HG03039 (cell line): Measurements from ENCODE around the gene DPH1.

ENCODE experiments used
- ATAC-seq: cut with Tn5 transposase; IDR thresholded peaks from one replicate; pipeline ENCODE4 v1.9.1; 2021; ENCODE audit warnings: mild to moderate bottlenecking, moderate library complexity; ENCODE audit not compliant: unreplicated experiment

Gene DPH1

DNA sequence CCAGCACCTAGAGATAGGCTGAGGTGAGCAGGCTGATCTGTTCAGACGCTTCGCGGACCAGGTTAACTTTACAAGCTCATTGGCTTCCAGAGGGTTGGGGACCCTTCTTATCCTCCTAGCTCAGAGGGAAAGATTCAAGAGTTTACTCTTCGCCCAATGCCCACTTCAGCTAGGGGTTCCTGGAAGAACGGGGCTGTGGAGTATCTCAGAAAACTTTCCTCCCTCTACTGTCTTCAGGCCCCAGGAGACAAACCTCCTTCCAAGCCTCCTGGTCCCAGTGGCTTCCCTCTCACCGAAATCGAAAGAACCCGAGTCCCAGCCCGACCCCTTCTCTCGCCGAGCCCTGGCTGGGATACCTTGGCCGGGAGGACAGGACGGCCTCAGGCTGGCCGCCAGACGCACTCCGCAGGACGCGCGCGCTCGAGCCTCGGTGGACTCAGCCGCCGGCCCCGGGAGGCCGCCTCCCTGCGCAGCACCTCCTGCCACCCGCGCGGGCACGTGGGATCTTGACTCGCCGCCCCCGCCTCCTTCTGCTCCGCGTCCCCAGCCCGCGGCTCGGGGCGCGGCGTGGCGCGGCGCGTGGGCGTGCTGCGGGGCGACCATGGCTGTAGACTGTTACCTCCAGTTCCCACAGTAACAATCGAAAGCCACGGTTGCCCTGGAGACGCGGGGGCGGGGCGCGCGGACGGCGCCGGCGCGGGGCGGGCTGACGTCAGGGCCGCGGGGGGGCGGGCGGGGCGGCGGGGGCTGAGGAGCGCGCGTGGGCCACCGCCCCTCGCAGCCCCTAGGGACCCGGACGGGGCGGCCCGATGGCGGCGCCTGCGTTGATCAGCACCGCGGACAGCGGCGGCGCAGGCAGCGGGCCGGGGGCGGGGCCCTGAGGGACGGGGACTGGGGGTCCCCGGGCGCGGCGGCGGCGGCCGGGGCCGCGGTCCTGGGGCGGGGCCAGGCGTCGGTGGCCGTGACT, 19.7 kb downstream of the DPH1 start:
- peak; percentile 41 for ATAC-seq

DNA sequence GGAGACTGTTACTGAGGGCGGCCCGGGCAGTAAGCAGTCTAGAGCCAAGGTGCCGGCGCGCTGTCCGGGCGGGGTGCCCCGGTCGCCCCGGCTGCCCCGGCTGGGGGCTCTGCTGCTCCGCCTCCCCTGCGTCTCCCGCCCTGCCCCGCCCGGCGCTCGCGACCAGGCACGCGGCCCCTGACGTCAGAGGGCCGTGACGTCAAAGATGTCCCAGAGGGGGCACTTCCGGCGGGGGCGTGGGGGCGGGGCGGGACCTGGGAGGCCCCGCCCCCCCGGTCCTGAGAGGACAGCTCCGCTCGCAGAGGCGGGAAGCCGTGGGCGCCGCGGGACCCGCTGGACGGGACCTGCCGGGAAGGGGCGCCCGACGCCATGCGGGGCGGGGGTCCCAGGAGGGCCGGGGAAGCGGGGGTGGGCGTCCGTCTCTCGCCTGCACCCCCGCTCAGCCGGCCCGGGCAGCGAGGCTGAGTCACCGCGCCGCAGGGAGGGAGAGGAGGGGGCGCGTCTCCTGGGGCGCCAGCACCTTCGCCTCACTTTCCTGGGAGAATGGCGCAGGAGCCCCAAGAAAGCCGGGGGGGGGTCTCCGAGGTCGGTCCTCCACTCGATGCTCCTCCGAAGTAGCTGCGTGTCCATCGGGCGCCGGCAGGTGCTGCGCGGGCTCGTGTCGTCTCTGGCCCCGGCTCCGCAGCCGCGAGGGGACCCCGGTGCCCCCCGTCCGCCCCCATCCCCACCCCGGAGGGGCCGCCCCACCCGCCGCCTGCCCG, 20.5 kb downstream of the DPH1 start:
- ATAC-seq = peak; percentile 4

- ATAC-seq = no peak
These were observed 21.3 kb downstream of the DPH1 start for GRCh38 chr17:2051061-2051932.

GRCh38 chr17:2051933-2052559, 22.1 kb downstream of the DPH1 start:
- ATAC-seq = no peak

- ATAC-seq = no peak
These were observed 23.7 kb downstream of the DPH1 start for GRCh38 chr17:2053380-2054261.

DNA sequence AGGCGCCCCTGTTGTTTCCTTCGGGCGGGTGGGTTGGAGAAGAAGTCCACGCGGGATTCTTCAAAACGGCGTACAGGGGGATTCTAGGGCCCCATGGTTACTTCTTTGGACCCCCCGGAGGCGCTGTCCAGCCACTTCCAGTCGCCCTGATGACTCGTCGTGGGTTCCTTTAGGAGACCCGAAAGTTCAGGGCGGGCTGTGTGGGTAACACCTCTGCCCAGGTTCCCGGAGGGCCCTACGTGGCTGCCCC, 24.2 kb downstream of the DPH1 start:
- ATAC-seq = no peak

DNA sequence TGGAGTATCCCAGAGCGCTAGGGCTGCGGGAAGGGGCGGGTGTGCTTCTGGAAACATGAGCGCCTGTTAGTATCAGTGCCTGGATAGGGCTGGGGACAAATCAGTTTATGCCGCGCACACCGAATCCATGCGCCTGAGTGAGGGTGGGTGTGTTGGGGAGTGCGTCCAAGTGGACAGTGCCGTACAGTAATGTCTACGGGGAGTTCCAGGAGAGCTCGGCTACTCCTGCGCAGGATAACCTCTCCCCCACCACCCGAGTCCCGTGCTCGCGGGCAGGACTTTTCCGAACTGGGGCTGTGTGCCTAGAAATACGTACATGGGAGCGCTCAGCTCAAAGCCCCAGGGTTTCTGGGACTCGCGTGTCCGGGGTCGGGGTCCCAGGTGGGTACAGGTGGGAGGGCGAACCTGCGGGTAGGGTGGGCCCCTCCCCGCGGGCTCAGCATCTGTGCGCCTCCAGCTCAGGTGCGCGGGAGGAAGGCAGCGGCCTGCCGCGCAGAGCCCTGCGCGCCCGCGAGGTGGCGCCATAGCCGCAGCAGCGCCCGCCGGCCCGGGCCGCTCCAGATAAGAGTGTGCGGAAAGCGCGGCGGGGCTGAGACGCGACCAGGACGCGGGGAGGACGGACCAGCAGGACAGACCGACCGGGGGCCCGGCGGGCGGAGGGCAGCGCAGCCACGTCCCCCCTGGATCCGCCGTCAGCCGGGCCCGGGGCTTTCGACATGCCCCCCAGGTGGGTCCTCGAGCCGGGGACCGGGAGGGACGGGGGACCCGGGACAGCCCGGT, 24.7 kb downstream of the DPH1 start, which contains the start of gene HIC1:
TSS of gene HIC1 (plus strand) at position 592 of the 780 bp plus-strand sequence. CDS start 1,588 bp downstream, outside the sequence.
- ATAC-seq = peak; percentile 28

GRCh38 chr17:2055292-2056205, 25.6 kb downstream of the DPH1 start:
- no peak for ATAC-seq

GRCh38 chr17:2056206-2057174, 26.5 kb downstream of the DPH1 start:
- ATAC-seq = no peak

GRCh38 chr17:2057175-2057759, 27.3 kb downstream of the DPH1 start:
- ATAC-seq = no peak

- ATAC-seq = no peak
These were observed 28.0 kb downstream of the DPH1 start for GRCh38 chr17:2057760-2058585.

GRCh38 chr17:2058586-2059546, 28.9 kb downstream of the DPH1 start:
- ATAC-seq = no peak

- no peak for ATAC-seq
These were observed 29.8 kb downstream of the DPH1 start for GRCh38 chr17:2059547-2060384.

- ATAC-seq = no peak
These were observed 30.4 kb downstream of the DPH1 start for GRCh38 chr17:2060385-2060658.
